HepG2 (cell line): ENCODE data around the gene CCDC33. TPM values are rescaled to one million over a fixed set of nuclear protein-coding genes. Genes with fewer than 3 reads are reported as not detected.

Source experiments
- ATAC-seq: fragments of 200-7000 bp; cut with Tn5 transposase; 3 replicates; pipeline ENCODE4 v1.9.1; 2020; ENCODE audit warnings: mild to moderate bottlenecking, moderate library complexity
- BruUV-seq: library from RNA; stranded (reverse); fragments of 400-500 nt; replicated peaks from 2 replicates; lab custom pipeline; 2021; lab: Mats Ljungman, UMichigan
- CTCF ChIA-PET: fragments of 300-600 bp; formaldehyde crosslinking; extraction: SDS; loops from one replicate; lab custom pipeline; 2021; ENCODE audit warnings: low total read pairs, inconsistent platforms, low intra/inter-chr PET ratio; lab: Yijun Ruan, JAX
- POLR2A ChIA-PET: fragments of 350-600 bp; sonication (Branson Sonifier 250); formaldehyde crosslinking; loops from one replicate; lab custom pipeline; 2020; ENCODE audit warnings: antibody characterized with exemption, inconsistent platforms; lab: Yijun Ruan, JAX
- DNase-seq: peaks from one replicate; pipeline ENCODE4 v3.0.0-alpha.2; 2015; ENCODE audit warnings: low spot score
- FAIRE-seq: peaks from 3 replicates; lab custom pipeline; 2011; peaks lifted over from hg19 to GRCh38; lab: Jason Lieb, UNC
- H2AFZ ChIP-seq: one replicate; pipeline ENCODE4 v1.6.1; 2011; ENCODE audit warnings: low read length, inconsistent platforms
- H3K27ac ChIP-seq: fragments of 300-600 bp; 3 replicates; pipeline ENCODE4 v1.8.0; 2011; ENCODE audit warnings: mixed run types, mild to moderate bottlenecking, mixed read lengths, low read length, inconsistent platforms; ENCODE audit not compliant: insufficient read depth; ENCODE audit errors: extremely low read length
- H3K27me3 ChIP-seq, 2 experiments: fragments of 200-600 bp in 1 of 2; 2 replicates in 1 of 2; 3 replicates in 1 of 2; pipeline versions ENCODE4 v1.6.0 to v1.8.0; 2011; ENCODE audit warnings: low read length in 2 of 2, mild to moderate bottlenecking in 2 of 2, moderate library complexity in 2 of 2, inconsistent platforms in 1 of 2; ENCODE audit not compliant: insufficient read depth in 2 of 2, control insufficient read depth in 1 of 2
- H3K36me3 ChIP-seq, 2 experiments: fragments of 200-600 bp in 1 of 2; replicated peaks in 1 of 2; 2 replicates in 1 of 2; 3 replicates in 1 of 2; pipeline versions ENCODE4 v1.5.1 to v1.8.0; 2011; ENCODE audit warnings: low read length in 2 of 2, inconsistent platforms in 1 of 2; ENCODE audit not compliant: insufficient read depth in 2 of 2, control insufficient read depth in 1 of 2
- H3K4me1 ChIP-seq: 2 replicates; pipeline ENCODE4 v1.5.1; 2012; ENCODE audit warnings: low read length, inconsistent platforms; ENCODE audit not compliant: insufficient read depth
- H3K4me2 ChIP-seq: 2 replicates; pipeline ENCODE4 v1.6.0; 2011; ENCODE audit warnings: low read depth, low read length, inconsistent platforms
- H3K4me3 ChIP-seq, 3 experiments: fragments of 200-600 bp in 1 of 3; sonication (generic), shearing (Covaris generic) in 1 of 3; replicated peaks in 1 of 3; 2 replicates each; pipeline ENCODE4 v1.5.1; 2011 to 2016; ENCODE audit warnings: low read length in 3 of 3, inconsistent platforms in 2 of 3, low read depth in 2 of 3, mild to moderate bottlenecking in 2 of 3, control low read depth in 1 of 3, mixed read lengths in 1 of 3; ENCODE audit not compliant: insufficient read depth in 1 of 3
- H3K79me2 ChIP-seq: one replicate; pipeline ENCODE4 v1.6.1; 2011; ENCODE audit warnings: low read length, inconsistent platforms; ENCODE audit not compliant: insufficient read depth
- H3K9ac ChIP-seq: 2 replicates; pipeline ENCODE4 v1.6.0; 2011; ENCODE audit warnings: mild to moderate bottlenecking, low read depth, low read length, inconsistent platforms; ENCODE audit not compliant: insufficient read depth
- H3K9me3 ChIP-seq: 2 replicates; pipeline ENCODE4 v1.5.1; 2012; ENCODE audit warnings: mild to moderate bottlenecking, low read length
- H4K20me1 ChIP-seq: 2 replicates; pipeline ENCODE4 v1.6.0; 2011; ENCODE audit warnings: inconsistent platforms, mild to moderate bottlenecking, low read length, moderate library complexity; ENCODE audit not compliant: insufficient read depth
- ASH2L ChIP-seq: fragments of 300-600, 200-600 bp; sonication (generic); IDR thresholded peaks from 2 replicates; pipeline ENCODE4 v1.7.0; 2017; ENCODE audit warnings: low read depth, mild to moderate bottlenecking, moderate library complexity, mixed read lengths, low read length; ENCODE audit not compliant: insufficient read length
- ELK4 ChIP-seq: sonication (generic); formaldehyde crosslinking; IDR thresholded peaks from 2 replicates; pipeline ENCODE4 v1.9.0; 2021; ENCODE audit warnings: missing genetic modification reagents, borderline replicate concordance
- FOXC1 ChIP-seq: sonication (generic); formaldehyde crosslinking; IDR thresholded peaks from 2 replicates; pipeline ENCODE4 v1.8.0; 2022; ENCODE audit warnings: mild to moderate bottlenecking, missing genetic modification reagents, borderline replicate concordance
- HNRNPK ChIP-seq: fragments of 200-400 bp; formaldehyde crosslinking; IDR thresholded peaks from 2 replicates; pipeline ENCODE4 v1.6.1; 2018; ENCODE audit warnings: low read length, low read depth, moderate library complexity, mild to moderate bottlenecking; ENCODE audit not compliant: poor library complexity, severe bottlenecking
- MNT ChIP-seq: fragments of 450-650 bp; IDR thresholded peaks from 2 replicates; pipeline ENCODE4 v1.6.1; 2016
- NFATC3 ChIP-seq: sonication (generic); formaldehyde crosslinking; IDR thresholded peaks from 2 replicates; pipeline ENCODE4 v1.5.1; 2020; ENCODE audit warnings: mild to moderate bottlenecking, missing genetic modification reagents
- RBAK ChIP-seq: sonication (generic); formaldehyde crosslinking; IDR thresholded peaks from 2 replicates; pipeline ENCODE4 v1.5.1; 2020; ENCODE audit warnings: mild to moderate bottlenecking, missing genetic modification reagents
- SAFB2 ChIP-seq: sonication (generic); formaldehyde crosslinking; IDR thresholded peaks from 2 replicates; pipeline ENCODE4 v1.5.1; 2020; ENCODE audit warnings: missing genetic modification reagents, low read depth, mild to moderate bottlenecking, borderline replicate concordance
- ZNF674 ChIP-seq: sonication (generic); formaldehyde crosslinking; IDR thresholded peaks from 2 replicates; pipeline ENCODE4 v1.5.0; 2020; ENCODE audit warnings: low read depth, mild to moderate bottlenecking, missing genetic modification reagents
- ZSCAN21 ChIP-seq: sonication (generic); formaldehyde crosslinking; IDR thresholded peaks from 2 replicates; pipeline ENCODE4 v1.8.0; 2022; ENCODE audit warnings: mild to moderate bottlenecking, missing genetic modification reagents, moderate library complexity, borderline replicate concordance
- WGBS: methylation state at CpG from one replicate; pipeline ENCODE4 v1.1.6; 2017; ENCODE audit warnings: low lambda C conversion rate; 5-methylcytosine and 5-hydroxymethylcytosine counted together
- in situ Hi-C: cut with HindIII; loops from 2 replicates; pipeline ENCODE4 v1.10.0; 2017; ENCODE audit warnings: low pct_unique_long_range_greater_than_20kb; ENCODE audit not compliant: extremely low pct_ligation_motif_present
- intact Hi-C: fragments of 100-400 bp; cut with micrococcal nuclease; formaldehyde crosslinking; loops from one replicate; pipeline ENCODE4 v1.10.0; 2022; ENCODE audit not compliant: unreplicated experiment
- polyA plus RNA-seq, 8 experiments: library from polyadenylated mRNA; depleted of rRNA in 3 of 8; stranded (reverse) in 7 of 8; unstranded in 1 of 8; fragments of >200 nt; fragmentation: Illumina TruSeq in 4 of 8; extraction: Trizol in 4 of 8; gene quantifications; 2 replicates each; pipeline versions ENCODE4 v1.2.1 to v1.2.3, GENCODE V29; 2011 to 2016; ENCODE audit warnings: low read depth in 4 of 8, missing spikeins in 1 of 8, mixed read lengths in 1 of 8; ENCODE audit not compliant: insufficient read depth in 1 of 8
- total RNA-seq, 5 experiments: library from RNA; depleted of rRNA; stranded (reverse); fragments of >200 nt; fragmentation: Illumina TruSeq; extraction: Trizol; gene quantifications; 2 replicates each; pipeline ENCODE4 v1.2.3, GENCODE V29; 2016; ENCODE audit warnings: low read depth in 1 of 5

The CCDC33 gene
- total and polyA plus RNA-seq, 2 of the 13 experiments (the other 11 are each of a cell fraction or from before 2014, with no cell fraction given), result 0.30 TPM; not detected in 1

GRCh38 chr15:74209560-74209958 is 26.6 kb upstream of the CCDC33 start:
- FAIRE-seq, result no peak
- in situ Hi-C loops (no loop called here), intact Hi-C loops (no loop called here)
- 18% methylated on average over 5 of the region's 5 CpGs for WGBS
- H3K36me3 ChIP-seq, result no peaks in the 10 kb centered on the region
- TF ChIP-seq ASH2L (no peak), MNT (no peak), NFATC3 (CRISPR knock-in tag) (no peak), FOXC1 (no peak), HNRNPK (no peak), ZSCAN21 (no peak), ZNF674 (no peak), RBAK (CRISPR knock-in tag) (no peak), SAFB2 (CRISPR knock-in tag) (no peak), ELK4 (CRISPR knock-in tag) (no peak)
- H3K27ac ChIP-seq, result no peak overlapping the region
- H3K9me3 ChIP-seq, result no peaks in the 10 kb centered on the region
- ATAC-seq, result no peak
- H3K27me3 ChIP-seq, result peaks cover 4 to 33% of the 10 kb centered on the region in 2 experiments; a peak in 4 of 5 replicates
- no peak for DNase-seq
- BruUV-seq, result no TSS peak
- H3K4me2 ChIP-seq, result peak overlapping the region; percentile 70
- peak overlapping the region; percentile 29; the same call in 1 of the 2 replicates for H3K9ac ChIP-seq
- no peaks in the 10 kb centered on the region for H3K79me2 ChIP-seq
- 0 out of 2 replicates have a peak, but pooled peaks cover 3% of the 10 kb centered on the region for H4K20me1 ChIP-seq
- H3K4me1 ChIP-seq, result peaks cover 60% of the 10 kb centered on the region
- CTCF ChIA-PET, result no interaction called here
- POLR2A ChIA-PET, result no interaction called here
- peak overlapping the region in 2 of 3 experiments; percentile 8 to 46; a peak in 2 of 6 replicates for H3K4me3 ChIP-seq
- no peak overlapping the region for H2AFZ ChIP-seq
